ENCODE data around the gene SLC35F3.

- TF ChIP-seq CTCF (IDR thresholded peaks at IDR 0.05) (no peak), POLR2A (IDR thresholded peaks at IDR 0.05) (no peak), POLR2AphosphoS5 (IDR thresholded peaks at IDR 0.05; ENCODE audit: insufficient read depth in 1 of 2, low read depth in 1 of 2) (no peak)
Observed at GRCh38 chr1:234206651-234207284, 302.3 kb downstream of the SLC35F3 start.
